Neuronal stem cell (in vitro differentiated cells): Measurements from ENCODE around the gene FLVCR2.

Experiments
- DNase-seq: peaks from one replicate; pipeline ENCODE4 v3.0.0-alpha.2; 2013; ENCODE audit warnings: low spot score
- H2AFZ ChIP-seq: one replicate; pipeline ENCODE4 v1.6.1; 2013; ENCODE audit warnings: mild to moderate bottlenecking, low read length, inconsistent platforms
- H2AK5ac ChIP-seq: 2 replicates; pipeline ENCODE4 v1.6.1; 2013; ENCODE audit warnings: low read depth, mild to moderate bottlenecking, inconsistent platforms, low read length, moderate library complexity, mixed read lengths
- H2BK120ac ChIP-seq: 2 replicates; pipeline ENCODE4 v1.6.1; 2013; ENCODE audit warnings: low read depth, mild to moderate bottlenecking, inconsistent platforms, low read length, moderate library complexity, mixed read lengths
- H2BK12ac ChIP-seq: one replicate; pipeline ENCODE4 v1.6.1; 2013; ENCODE audit warnings: low read length, inconsistent platforms
- H2BK15ac ChIP-seq: 2 replicates; pipeline ENCODE4 v1.6.1; 2013; ENCODE audit warnings: mild to moderate bottlenecking, low read length, inconsistent platforms, mixed read lengths
- H2BK5ac ChIP-seq: one replicate; pipeline ENCODE4 v1.6.1; 2013; ENCODE audit warnings: inconsistent platforms, mild to moderate bottlenecking, low read length, moderate library complexity
- H3K14ac ChIP-seq: one replicate; pipeline ENCODE4 v1.6.1; 2013; ENCODE audit warnings: low read length, inconsistent platforms
- H3K18ac ChIP-seq: 2 replicates; pipeline ENCODE4 v1.6.1; 2013; ENCODE audit warnings: low read length, inconsistent platforms
- H3K23ac ChIP-seq: 2 replicates; pipeline ENCODE4 v1.6.1; 2013; ENCODE audit warnings: low read depth, mild to moderate bottlenecking, mixed read lengths, low read length, inconsistent platforms; ENCODE audit not compliant: poor library complexity
- H3K27ac ChIP-seq: replicated peaks from 3 replicates; pipeline ENCODE4 v1.5.1; 2013; ENCODE audit warnings: low read length, inconsistent platforms
- H3K27me3 ChIP-seq, 3 experiments: 2 replicates each; pipeline ENCODE4 v1.6.1; 2013; ENCODE audit warnings: low read length in 3 of 3, mild to moderate bottlenecking in 2 of 3, inconsistent platforms in 1 of 3, low read depth in 1 of 3, mixed read lengths in 1 of 3, moderate library complexity in 1 of 3; ENCODE audit not compliant: control insufficient read depth in 3 of 3, insufficient read depth in 3 of 3
- H3K36me3 ChIP-seq, 2 donors: replicated peaks in 1 of 2; 2 replicates each; pipeline ENCODE4 v1.6.1; 2013; ENCODE audit warnings: low read length in 2 of 2; ENCODE audit not compliant: control insufficient read depth in 2 of 2, insufficient read depth in 2 of 2
- H3K4ac ChIP-seq: 2 replicates; pipeline ENCODE4 v1.6.1; 2013; ENCODE audit warnings: inconsistent platforms, mild to moderate bottlenecking, low read length, moderate library complexity
- H3K4me1 ChIP-seq, 2 donors: 1 replicate in 1 of 2; 2 replicates in 1 of 2; pipeline ENCODE4 v1.6.1; 2013; ENCODE audit warnings: low read length in 2 of 2, low read depth in 1 of 2; ENCODE audit not compliant: control insufficient read depth in 2 of 2, insufficient read depth in 1 of 2
- H3K4me2 ChIP-seq: one replicate; pipeline ENCODE4 v1.6.1; 2013; ENCODE audit warnings: mild to moderate bottlenecking, low read length, inconsistent platforms; ENCODE audit not compliant: insufficient read depth, poor library complexity, severe bottlenecking
- H3K4me3 ChIP-seq, 2 donors: 2 replicates each; pipeline ENCODE4 v1.5.1; 2013; ENCODE audit warnings: low read length in 2 of 2, mild to moderate bottlenecking in 2 of 2, inconsistent platforms in 1 of 2, moderate library complexity in 1 of 2
- H3K79me1 ChIP-seq: one replicate; pipeline ENCODE4 v1.6.1; 2013; ENCODE audit warnings: low read depth, mild to moderate bottlenecking, inconsistent platforms, low read length, moderate library complexity
- H3K9ac ChIP-seq: one replicate; pipeline ENCODE4 v1.6.1; 2013; ENCODE audit warnings: mild to moderate bottlenecking, low read depth, low read length, inconsistent platforms; ENCODE audit not compliant: poor library complexity
- H3K9me3 ChIP-seq, 2 donors: replicated peaks in 1 of 2; 2 replicates each; pipeline versions ENCODE3 to v1.6.1; 2013; ENCODE audit warnings: low read length in 2 of 2, mild to moderate bottlenecking in 2 of 2, inconsistent platforms in 1 of 2, low read depth in 1 of 2, mixed read lengths in 1 of 2, moderate library complexity in 1 of 2; ENCODE audit not compliant: control insufficient read depth in 2 of 2, insufficient read depth in 1 of 2
- H4K8ac ChIP-seq: one replicate; pipeline ENCODE4 v1.6.1; 2013; ENCODE audit warnings: low read depth, mild to moderate bottlenecking, inconsistent platforms, low read length, moderate library complexity
- H4K91ac ChIP-seq: one replicate; pipeline ENCODE4 v1.6.1; 2013; ENCODE audit warnings: low read length, low read depth, mild to moderate bottlenecking, inconsistent platforms; ENCODE audit not compliant: poor library complexity
- WGBS, 2 donors: extraction: QIAGEN DNeasy Blood & Tissue Kit; methylation state at CpG; one replicate each; pipeline ENCODE4 v1.1.7; 2013; ENCODE audit warnings: missing lambda C conversion rate in 2 of 2, mixed read lengths in 1 of 2; ENCODE audit not compliant: insufficient read length in 2 of 2, insufficient replicate concordance in 1 of 2; ENCODE audit errors: extremely low coverage in 2 of 2; 5-methylcytosine and 5-hydroxymethylcytosine counted together

Gene FLVCR2

GRCh38 chr14:75577729-75578101, 705 bp upstream of the FLVCR2 start:
- Histone ChIP-seq H3K23ac (no peak overlapping the region), H3K4me2 (peak overlapping the region; percentile 89), H3K27ac (peak overlapping the region; percentile 74), H3K14ac (no peak overlapping the region), H3K4me1 (peaks cover 9 to 12% of the 10 kb centered on the region in 2 donors), H2BK5ac (no peak overlapping the region), H3K9me3 (no peaks in the 10 kb centered on the region), H2AK5ac (no peak overlapping the region), H3K27me3 (peaks cover 0 to 6% (median 0%) of the 10 kb centered on the region in 3 experiments), H2AFZ (peak overlapping the region; percentile 98), H4K91ac (no peak overlapping the region), H2BK12ac (no peak overlapping the region), H3K18ac (no peak overlapping the region), H2BK15ac (no peak overlapping the region), H2BK120ac (no peak overlapping the region), H3K4me3 (peak overlapping the region; percentile 55 to 83), H3K79me1 (no peaks in the 10 kb centered on the region), H4K8ac (no peak overlapping the region), H3K9ac (no peak overlapping the region), H3K36me3 (no peaks in the 10 kb centered on the region), H3K4ac (no peak overlapping the region)
- no CpG with 5 or more reads among the region's 16 CpGs for WGBS, 2 donors
- peak; percentile 78 for DNase-seq

- H2AK5ac ChIP-seq = no peak overlapping the region
- no peak overlapping the region for H4K91ac ChIP-seq
- H2BK12ac ChIP-seq = peak overlapping the region; percentile 79
- no peaks in the 10 kb centered on the region for H3K79me1 ChIP-seq
- no peak overlapping the region for H4K8ac ChIP-seq
- H3K4me3 ChIP-seq = peak overlapping the region; percentile 55 to 83
- peak overlapping the region; percentile 83 for H2BK5ac ChIP-seq
- peaks cover 9 to 12% of the 10 kb centered on the region in 2 donors for H3K4me1 ChIP-seq
- peaks cover 0 to 6% (median 0%) of the 10 kb centered on the region in 3 experiments for H3K27me3 ChIP-seq
- no peak overlapping the region for H2BK120ac ChIP-seq
- peak overlapping the region; percentile 89 for H3K4me2 ChIP-seq
- H2BK15ac ChIP-seq = peak overlapping the region; percentile 1
- peak overlapping the region; percentile 75 for H3K9ac ChIP-seq
- peak overlapping the region; percentile 98 for H2AFZ ChIP-seq
- H3K4ac ChIP-seq = peak overlapping the region; percentile 19
- WGBS, 2 donors = no CpG with 5 or more reads among the region's 21 CpGs
- no peak overlapping the region for H3K14ac ChIP-seq
- no peaks in the 10 kb centered on the region for H3K36me3 ChIP-seq
- peak overlapping the region; percentile 94 for H3K18ac ChIP-seq
- H3K23ac ChIP-seq = peak overlapping the region; percentile 45
- peak; percentile 8 for DNase-seq
- peak overlapping the region; percentile 58 for H3K27ac ChIP-seq
- no peaks in the 10 kb centered on the region for H3K9me3 ChIP-seq
These were observed 442 bp downstream of the FLVCR2 start for GRCh38 chr14:75578786-75579337.

- peak overlapping the region; percentile 19 for H3K4ac ChIP-seq
- peak overlapping the region; percentile 98 for H2AFZ ChIP-seq
- no peak overlapping the region for H2AK5ac ChIP-seq
- no peak overlapping the region for H3K23ac ChIP-seq
- H3K9ac ChIP-seq = peak overlapping the region; percentile 22
- H3K27ac ChIP-seq = no peak overlapping the region
- H3K14ac ChIP-seq = no peak overlapping the region
- peaks cover 0 to 6% (median 0%) of the 10 kb centered on the region in 3 experiments for H3K27me3 ChIP-seq
- no peak overlapping the region for H4K8ac ChIP-seq
- no peak for DNase-seq
- no CpG with 5 or more reads among the region's 13 CpGs for WGBS, 2 donors
- H3K9me3 ChIP-seq = no peaks in the 10 kb centered on the region
- H2BK15ac ChIP-seq = peak overlapping the region; percentile 1
- peak overlapping the region; percentile 64 for H3K18ac ChIP-seq
- peak overlapping the region; percentile 55 to 83 for H3K4me3 ChIP-seq
- no peak overlapping the region for H2BK12ac ChIP-seq
- no peak overlapping the region for H2BK120ac ChIP-seq
- no peak overlapping the region for H4K91ac ChIP-seq
- peaks cover 9 to 12% of the 10 kb centered on the region in 2 donors for H3K4me1 ChIP-seq
- no peaks in the 10 kb centered on the region for H3K36me3 ChIP-seq
- no peaks in the 10 kb centered on the region for H3K79me1 ChIP-seq
- H3K4me2 ChIP-seq = peak overlapping the region; percentile 89
- peak overlapping the region; percentile 83 for H2BK5ac ChIP-seq
These were observed 981 bp downstream of the FLVCR2 start for GRCh38 chr14:75579338-75579864.

- H3K27me3 ChIP-seq = peaks cover 0 to 1% (median 0%) of the 10 kb centered on the region in 3 experiments
- no peak overlapping the region for H3K27ac ChIP-seq
- no peak overlapping the region for H2BK12ac ChIP-seq
- H2BK120ac ChIP-seq = no peak overlapping the region
- H4K8ac ChIP-seq = no peak overlapping the region
- H3K14ac ChIP-seq = no peak overlapping the region
- no peak overlapping the region for H2AK5ac ChIP-seq
- no peak overlapping the region for H4K91ac ChIP-seq
- no peaks in the 10 kb centered on the region for H3K79me1 ChIP-seq
- no peak overlapping the region for H3K4me2 ChIP-seq
- no CpG with 5 or more reads among the region's 3 CpGs for WGBS, 2 donors
- H3K9me3 ChIP-seq = no peaks in the 10 kb centered on the region
- DNase-seq = no peak
- H3K23ac ChIP-seq = no peak overlapping the region
- H3K18ac ChIP-seq = no peak overlapping the region
- H3K36me3 ChIP-seq = no peaks in the 10 kb centered on the region
- peaks cover 9 to 12% of the 10 kb centered on the region in 2 donors for H3K4me1 ChIP-seq
- H2BK15ac ChIP-seq = no peak overlapping the region
- H3K4ac ChIP-seq = no peak overlapping the region
- no peak overlapping the region for H3K4me3 ChIP-seq
- no peak overlapping the region for H3K9ac ChIP-seq
- no peak overlapping the region for H2AFZ ChIP-seq
- H2BK5ac ChIP-seq = no peak overlapping the region
These were observed 1.5 kb downstream of the FLVCR2 start for GRCh38 chr14:75579882-75580281.
